LHCN-M2 (cell line): ENCODE measurements around the gene MIS18A. TPM values are rescaled to one million over a fixed set of nuclear protein-coding genes. Genes with fewer than 3 reads are reported as not detected.

Experiments
- DNase-seq: peaks from one replicate; pipeline ENCODE4 v3.0.0-alpha.2; 2012; ENCODE audit warnings: low read depth
- total RNA-seq: library from RNA; depleted of rRNA; stranded (reverse); fragments of >200 nt; gene quantifications from 2 replicates; pipeline ENCODE4 v1.2.3, GENCODE V29; 2014; rRNA removed

Gene MIS18A
- total RNA-seq, 1 experiment from 2014 or later: 27.1 TPM

- peak; percentile 88 for DNase-seq
These were observed 21.8 kb downstream of the MIS18A start for GRCh38 chr21:32256873-32257620.

GRCh38 chr21:32256251-32256650 is 22.6 kb downstream of the MIS18A start:
- no peak for DNase-seq

GRCh38 chr21:32253215-32253641 is 25.6 kb downstream of the MIS18A start:
- DNase-seq: no peak

- no peak for DNase-seq
These were observed 26.7 kb downstream of the MIS18A start for GRCh38 chr21:32252136-32252535.

- DNase-seq: no peak
These were observed 29.2 kb downstream of the MIS18A start for GRCh38 chr21:32249511-32250280.

- no peak for DNase-seq
These were observed 30.0 kb downstream of the MIS18A start for GRCh38 chr21:32248571-32249461.

- no peak for DNase-seq
These were observed 32.2 kb downstream of the MIS18A start for GRCh38 chr21:32246571-32247140.

GRCh38 chr21:32245971-32246370 is 32.9 kb downstream of the MIS18A start:
- no peak for DNase-seq

GRCh38 chr21:32240851-32241687 is 37.8 kb downstream of the MIS18A start:
- no peak for DNase-seq

GRCh38 chr21:32239551-32239950 is 39.3 kb downstream of the MIS18A start:
- no peak for DNase-seq

GRCh38 chr21:32238063-32238462 is 40.8 kb downstream of the MIS18A start:
- no peak for DNase-seq

GRCh38 chr21:32237021-32237420 is 41.8 kb downstream of the MIS18A start:
- DNase-seq: no peak

GRCh38 chr21:32233722-32234301 is 45.0 kb downstream of the MIS18A start:
- no peak for DNase-seq

- DNase-seq: no peak
These were observed 45.7 kb downstream of the MIS18A start for GRCh38 chr21:32233055-32233546.

- DNase-seq: no peak
These were observed 52.4 kb downstream of the MIS18A start for GRCh38 chr21:32226444-32226843.

Other genes with a start within 250 kb of the MIS18A start
- not detected in 2 replicates for gene MRAP, start 19.8 kb upstream of the MIS18A start, total RNA-seq
- 19.9 and 22.6 TPM in 2 replicates for gene URB1, start 114.0 kb upstream of the MIS18A start, total RNA-seq
- gene EVA1C, start 133.7 kb upstream of the MIS18A start, total RNA-seq: 2.2 and 3.2 TPM in 2 replicates